Inflammatory macrophage treated with lipopolysaccharide for 4 hours (primary cell): ENCODE measurements around the gene SRC.

Source experiments
- DNase-seq: peaks from one replicate; pipeline ENCODE4 v3.0.0-alpha.2; 2020

Gene SRC

GRCh38 chr20:37416100-37416847 is 70.3 kb downstream of the SRC start:
- DNase-seq, result no peak

GRCh38 chr20:37416848-37417616 is 71.1 kb downstream of the SRC start:
- DNase-seq, result no peak

- no peak for DNase-seq
Observed at GRCh38 chr20:37417617-37418467, 71.9 kb downstream of the SRC start.

DNA sequence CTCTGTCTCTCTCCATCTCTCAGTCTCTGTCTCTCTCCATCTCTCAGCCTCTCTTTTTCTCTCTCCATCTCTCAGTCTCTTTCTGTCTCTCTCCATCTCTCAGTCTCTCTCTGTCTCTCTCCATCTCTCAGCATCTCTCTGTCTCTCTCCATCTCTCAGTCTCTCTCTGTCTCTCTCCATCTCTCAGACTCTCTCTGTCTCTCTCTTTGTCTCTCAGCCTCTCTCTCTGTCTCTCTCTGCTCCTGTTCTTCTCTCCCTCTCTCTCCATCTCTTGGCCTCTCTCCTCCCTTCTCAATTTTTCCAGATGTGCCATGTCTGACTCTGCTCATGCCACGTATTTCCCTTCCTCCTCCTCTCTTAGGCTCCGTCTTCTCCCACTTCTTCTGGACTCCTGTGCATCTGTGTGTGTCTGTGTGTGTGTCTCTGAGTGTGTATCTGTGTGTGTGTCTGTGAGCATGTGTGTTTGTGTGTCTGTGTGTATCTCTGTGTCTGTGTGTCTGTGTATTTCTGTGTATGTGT is 72.7 kb downstream of the SRC start:
- DNase-seq, result no peak

GRCh38 chr20:37419307-37419706 is 73.4 kb downstream of the SRC start:
- no peak for DNase-seq

- no peak for DNase-seq
Observed at GRCh38 chr20:37419774-37420542, 74.0 kb downstream of the SRC start.

GRCh38 chr20:37420610-37421009 is 74.7 kb downstream of the SRC start:
- no peak for DNase-seq

DNA sequence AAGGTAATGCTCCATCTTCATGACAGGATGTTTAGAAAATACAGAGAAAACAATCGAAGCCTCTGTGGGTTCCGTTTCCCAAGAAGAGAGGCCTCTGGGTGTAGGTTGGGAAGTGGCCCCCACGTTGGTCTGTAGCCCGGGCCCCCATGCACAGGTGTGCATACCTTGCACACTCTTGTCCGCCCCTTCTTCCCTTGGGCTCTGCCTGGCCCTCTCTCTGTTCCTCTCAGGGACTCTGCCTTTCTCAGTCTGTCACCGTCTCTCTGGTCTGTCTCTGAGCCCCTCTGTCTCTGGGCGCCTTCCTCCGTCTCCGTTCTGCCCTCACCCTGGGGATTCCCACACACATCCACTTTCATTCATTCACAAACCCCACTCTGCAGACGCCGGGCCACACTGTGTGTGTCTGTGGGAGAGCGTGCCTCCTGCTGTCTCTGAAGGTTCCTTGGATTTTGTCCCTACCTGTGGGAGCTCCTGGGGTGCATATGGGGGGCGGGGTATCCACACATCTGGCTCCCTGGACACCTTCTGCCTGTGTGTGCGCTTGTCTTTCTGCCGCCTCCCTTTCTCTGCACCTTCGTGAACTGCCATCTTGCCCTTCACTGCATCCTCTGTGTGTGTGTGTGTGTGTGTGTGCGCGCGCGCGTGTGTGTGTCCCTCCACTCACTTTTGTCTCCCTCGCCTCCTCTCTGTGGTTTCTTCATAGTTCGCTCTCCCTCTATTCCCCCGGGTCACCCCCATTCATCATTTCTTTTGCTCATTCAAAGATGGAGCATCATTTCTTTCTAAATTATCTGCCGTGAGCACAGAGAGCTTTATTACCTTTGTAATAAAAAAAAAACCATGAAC is 75.3 kb downstream of the SRC start:
- no peak for DNase-seq

GRCh38 chr20:37421988-37422387 is 76.0 kb downstream of the SRC start:
- DNase-seq, result no peak

- no peak for DNase-seq
Observed at GRCh38 chr20:37422791-37423286, 76.9 kb downstream of the SRC start.

DNA sequence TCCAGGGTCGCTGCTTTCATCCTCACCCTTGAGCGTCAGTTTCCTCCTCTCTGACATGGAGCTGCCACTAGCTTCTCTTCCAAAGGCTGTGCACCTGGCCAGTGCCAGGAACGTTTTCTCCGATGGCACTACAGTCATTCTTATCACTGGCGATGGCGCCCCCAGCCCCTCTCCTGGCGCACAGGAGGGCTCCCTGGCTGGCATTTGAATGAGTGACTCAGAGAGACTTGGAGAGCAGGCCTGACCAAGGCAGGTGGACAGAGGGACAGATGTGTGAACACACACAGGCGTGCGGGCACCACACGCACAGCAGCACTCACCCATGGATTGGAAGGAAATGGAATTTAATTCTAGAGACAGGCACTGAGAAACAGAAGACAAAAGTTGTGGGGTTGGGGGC is 77.6 kb downstream of the SRC start:
- no peak for DNase-seq

- no peak for DNase-seq
Observed at GRCh38 chr20:37424062-37424851, 78.3 kb downstream of the SRC start.

DNA sequence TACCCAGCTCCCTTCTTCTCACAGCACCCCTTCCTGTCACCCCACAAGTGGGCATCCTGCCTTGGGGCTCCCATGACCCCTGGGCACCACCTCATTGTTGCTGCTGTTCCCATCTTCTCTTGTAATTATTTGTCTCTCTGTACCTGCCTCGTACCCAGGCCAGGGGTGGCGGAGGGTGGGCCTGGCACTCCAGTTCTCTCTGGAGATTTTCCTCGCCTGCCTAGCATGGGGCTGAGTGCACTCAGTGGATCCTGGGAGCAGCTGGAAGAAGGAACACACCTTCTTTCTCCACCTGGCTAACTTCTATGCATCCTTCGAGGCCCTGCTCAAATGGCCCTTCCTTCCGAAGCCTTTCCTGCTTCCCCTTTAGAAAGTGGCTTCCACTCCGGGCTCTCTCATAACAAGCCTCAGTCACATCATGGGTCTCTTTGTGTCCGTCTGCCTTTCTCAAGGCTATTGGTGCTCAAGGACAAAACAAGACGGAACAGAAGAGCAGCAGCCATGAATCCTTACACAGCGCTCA is 79.2 kb downstream of the SRC start:
- DNase-seq, result no peak

- DNase-seq, result no peak
Observed at GRCh38 chr20:37426106-37426505, 80.2 kb downstream of the SRC start.

DNA sequence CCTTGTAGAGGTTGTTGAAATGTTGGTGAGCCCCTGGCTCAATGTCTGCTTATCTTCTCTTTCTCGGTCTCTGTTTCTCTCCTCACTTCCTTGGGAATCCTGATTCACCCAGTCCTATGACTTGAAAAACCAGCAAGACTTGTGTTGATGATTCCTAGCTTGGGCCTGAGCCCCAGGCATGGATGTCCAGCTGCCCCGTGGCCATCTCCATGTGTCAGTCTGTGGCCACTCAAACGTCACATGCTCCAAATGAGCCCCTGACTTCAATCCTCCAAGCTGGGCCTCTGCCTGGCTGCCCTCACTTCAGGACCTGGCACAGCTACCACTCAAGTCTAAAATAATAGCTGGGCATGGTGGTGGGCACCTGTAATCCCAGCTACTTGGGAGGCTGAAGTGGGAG is 81.0 kb downstream of the SRC start:
- DNase-seq, result no peak

DNA sequence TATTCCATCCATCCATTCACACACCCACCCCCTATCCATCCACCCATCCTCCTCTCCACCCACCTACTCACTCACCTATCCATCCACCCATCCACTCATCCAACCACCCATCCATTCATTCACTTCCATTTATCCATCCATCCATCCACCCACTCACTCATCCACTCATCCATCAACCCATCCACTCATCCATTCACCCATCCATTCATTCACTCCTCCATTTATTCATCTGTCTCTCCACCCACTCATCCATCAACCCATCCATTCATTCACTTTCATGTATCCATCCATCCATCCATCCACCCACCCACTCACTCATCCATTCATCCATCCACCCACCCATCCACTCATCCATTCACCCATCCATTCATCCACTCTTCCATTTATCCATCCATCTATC is 84.1 kb downstream of the SRC start:
- no peak for DNase-seq

DNA sequence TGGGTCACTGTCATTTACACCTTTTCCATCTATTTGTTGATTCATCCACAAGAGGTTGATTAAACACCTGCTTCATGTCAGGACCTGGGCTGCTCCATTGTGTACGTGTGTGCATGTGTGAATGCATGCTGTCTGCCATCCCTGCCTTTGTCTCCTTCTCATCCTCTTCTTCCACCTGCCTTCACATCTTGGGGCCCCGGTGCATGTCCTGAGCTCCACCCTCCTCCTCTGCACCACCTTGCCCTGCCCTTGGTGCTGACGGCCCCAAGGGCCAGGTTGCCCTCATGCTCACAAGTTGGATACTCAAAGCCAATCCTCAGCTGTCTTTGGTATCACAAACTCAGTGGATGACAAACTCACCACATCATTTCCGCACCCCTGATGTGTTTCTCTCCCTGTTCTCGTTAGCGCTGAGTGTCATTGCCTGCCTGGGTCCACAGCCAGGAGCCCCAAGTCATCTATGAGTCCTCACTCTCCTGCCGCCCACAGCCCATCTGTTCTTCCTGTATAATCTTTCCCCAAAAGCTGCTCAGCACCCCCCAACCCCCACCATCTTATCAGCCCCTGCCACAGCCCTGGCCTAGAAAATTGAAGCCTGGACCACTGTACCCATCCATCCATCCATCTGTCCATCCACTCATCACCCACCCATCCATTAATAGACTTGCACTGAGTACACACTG is 85.0 kb downstream of the SRC start:
- DNase-seq, result no peak

DNA sequence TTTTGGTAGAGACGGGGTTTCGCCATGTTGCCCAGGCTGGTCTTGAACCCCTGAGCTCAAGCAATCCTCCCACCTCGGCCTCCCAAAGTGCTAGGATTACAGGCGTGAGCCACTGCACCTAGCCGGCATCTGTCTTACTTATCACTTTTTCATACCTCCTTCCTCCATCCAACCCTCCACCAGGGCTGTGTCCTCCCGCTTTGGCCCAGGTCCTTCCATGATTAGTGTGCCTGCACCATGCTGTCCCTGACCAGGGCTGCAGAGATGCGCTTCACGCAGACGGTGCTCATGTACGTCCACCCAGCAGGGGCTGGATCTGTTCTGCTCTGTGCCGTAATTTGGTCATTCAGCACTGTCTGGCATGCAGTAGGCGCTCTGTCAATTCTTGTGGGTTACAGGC is 85.8 kb downstream of the SRC start:
- DNase-seq, result no peak

DNA sequence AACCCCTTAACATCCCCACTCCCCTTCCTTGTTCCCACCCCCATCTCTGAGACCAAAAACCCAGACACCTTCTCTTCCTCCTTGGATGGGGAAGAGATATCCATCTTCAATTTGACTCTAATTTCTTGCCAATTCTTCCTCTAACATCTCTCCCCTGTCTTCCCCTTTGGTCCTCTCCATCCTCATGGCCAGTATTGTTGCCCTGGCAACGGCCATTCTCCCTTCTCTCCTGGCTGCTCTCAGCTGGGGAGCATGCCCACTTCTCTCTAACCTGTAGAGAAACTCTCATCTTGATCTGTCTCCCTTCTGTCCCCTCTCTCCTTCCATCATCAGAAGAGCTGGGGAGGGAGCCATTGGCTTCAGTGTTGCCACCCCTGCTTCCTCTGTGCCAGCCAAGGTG is 86.7 kb downstream of the SRC start:
- no peak for DNase-seq

DNA sequence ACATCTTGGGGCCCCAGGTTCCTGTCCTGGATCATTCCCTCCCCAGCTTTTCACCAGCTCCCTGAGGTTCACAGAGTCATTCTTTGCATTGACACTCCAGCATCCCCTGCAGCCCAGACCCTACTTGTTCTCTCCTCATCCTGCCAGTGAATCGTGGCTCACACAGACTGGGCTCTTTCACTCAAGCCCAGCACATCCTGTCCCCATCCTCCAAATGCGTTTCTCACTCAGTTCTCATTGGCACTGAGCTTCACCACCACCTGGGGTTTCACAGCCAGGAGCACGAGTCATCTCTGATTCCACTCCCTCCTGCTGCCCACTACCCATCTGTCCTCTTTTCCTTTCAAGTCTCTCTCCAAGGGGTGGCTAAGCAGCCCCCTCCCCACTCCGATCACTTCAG is 89.7 kb downstream of the SRC start:
- no peak for DNase-seq
